LNCaP clone FGC (cell line): ENCODE results near the gene SLC19A1.

Source experiments
- DNase-seq: peaks from one replicate; pipeline ENCODE4 v3.0.0-alpha.2; 2011; ENCODE audit warnings: low read depth
- H3K4me3 ChIP-seq: 2 replicates; pipeline ENCODE4 v1.5.1; 2011; ENCODE audit warnings: mild to moderate bottlenecking, low read depth, low read length, control low read depth
- TF ChIP-seq, protein P1 (sequence below): IDR thresholded peaks from 2 replicates; pipeline ENCODE4 v1.5.1; 2012; ENCODE audit warnings: mild to moderate bottlenecking; ENCODE audit not compliant: control insufficient read depth, insufficient read depth; ENCODE audit errors: extremely low read depth

Gene SLC19A1

DNA sequence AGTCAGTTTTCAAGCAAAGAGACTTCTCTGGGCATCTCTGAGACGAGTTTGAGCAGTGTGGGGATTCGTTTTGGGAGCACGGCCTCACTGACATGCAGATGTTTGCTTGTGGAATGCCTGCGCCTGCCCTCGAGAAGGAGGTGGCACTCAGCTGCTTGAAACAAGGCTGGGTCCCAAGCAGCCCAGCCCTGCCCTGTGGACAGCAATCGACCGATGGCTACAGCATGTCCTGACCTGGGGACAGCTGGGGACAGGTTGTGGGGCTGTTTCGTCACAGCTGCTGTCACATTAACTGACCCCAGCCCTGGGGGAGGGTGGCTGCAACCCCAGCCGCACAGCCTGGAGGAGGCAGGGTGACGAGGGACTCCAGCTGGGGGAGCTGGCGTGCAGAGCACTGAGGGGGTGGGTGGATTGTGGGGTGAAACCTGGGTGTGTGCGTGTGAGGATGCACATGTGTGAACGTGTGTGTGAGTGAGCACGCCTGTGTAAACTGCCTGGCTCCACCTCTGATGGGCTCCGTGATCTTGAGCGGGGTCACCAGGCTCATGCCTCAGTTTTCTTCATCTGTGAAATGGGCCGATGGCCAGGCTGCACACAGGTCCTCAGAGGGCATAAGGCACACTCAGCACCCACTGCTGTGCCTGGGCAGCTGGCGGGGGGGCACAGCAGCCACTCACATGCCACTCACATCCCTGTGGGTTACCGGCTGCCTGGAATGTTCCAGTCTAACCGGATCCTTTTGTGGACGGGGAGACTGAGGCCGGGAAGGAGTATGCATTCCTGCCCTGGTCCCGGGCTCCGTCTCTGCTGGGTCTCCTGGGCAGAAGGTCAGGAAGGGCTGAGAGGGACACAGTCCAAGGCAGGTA is 87.9 kb downstream of the SLC19A1 start:
- TF ChIP-seq, protein P1, sequence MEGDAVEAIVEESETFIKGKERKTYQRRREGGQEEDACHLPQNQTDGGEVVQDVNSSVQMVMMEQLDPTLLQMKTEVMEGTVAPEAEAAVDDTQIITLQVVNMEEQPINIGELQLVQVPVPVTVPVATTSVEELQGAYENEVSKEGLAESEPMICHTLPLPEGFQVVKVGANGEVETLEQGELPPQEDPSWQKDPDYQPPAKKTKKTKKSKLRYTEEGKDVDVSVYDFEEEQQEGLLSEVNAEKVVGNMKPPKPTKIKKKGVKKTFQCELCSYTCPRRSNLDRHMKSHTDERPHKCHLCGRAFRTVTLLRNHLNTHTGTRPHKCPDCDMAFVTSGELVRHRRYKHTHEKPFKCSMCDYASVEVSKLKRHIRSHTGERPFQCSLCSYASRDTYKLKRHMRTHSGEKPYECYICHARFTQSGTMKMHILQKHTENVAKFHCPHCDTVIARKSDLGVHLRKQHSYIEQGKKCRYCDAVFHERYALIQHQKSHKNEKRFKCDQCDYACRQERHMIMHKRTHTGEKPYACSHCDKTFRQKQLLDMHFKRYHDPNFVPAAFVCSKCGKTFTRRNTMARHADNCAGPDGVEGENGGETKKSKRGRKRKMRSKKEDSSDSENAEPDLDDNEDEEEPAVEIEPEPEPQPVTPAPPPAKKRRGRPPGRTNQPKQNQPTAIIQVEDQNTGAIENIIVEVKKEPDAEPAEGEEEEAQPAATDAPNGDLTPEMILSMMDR = no peak
- no peak overlapping the region for H3K4me3 ChIP-seq
- no peak for DNase-seq

DNA sequence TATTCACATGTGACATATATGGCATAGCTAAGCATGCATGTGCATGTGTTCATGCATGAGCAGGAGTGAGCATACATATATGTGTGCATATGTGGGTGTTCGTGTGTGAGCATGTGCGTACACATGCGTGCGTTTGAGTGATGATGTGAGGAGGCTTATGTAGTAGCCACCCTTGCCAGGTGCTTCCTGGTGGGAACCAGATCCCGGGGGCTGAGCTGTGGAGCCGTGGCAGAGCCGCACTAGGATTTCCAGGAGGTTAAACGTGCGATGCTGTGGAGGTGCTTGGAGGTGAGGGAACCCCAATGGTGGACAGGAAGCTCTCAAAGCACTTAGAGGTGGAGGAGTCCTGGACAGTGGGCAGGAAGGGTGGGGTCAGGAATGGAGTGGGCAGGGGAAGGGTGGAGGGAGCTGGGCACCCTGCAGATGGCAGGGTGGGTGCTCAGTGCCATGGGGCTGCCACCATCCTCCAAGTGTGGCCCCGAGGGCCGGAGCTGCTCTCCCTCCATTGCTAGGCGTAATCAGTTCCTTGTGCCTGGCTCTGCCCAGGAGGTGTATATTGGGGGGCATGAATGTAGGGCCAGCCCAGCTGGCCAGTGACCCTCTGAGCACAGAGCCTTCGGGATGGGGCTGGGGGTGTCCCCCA is 88.8 kb downstream of the SLC19A1 start:
- TF ChIP-seq, protein P1 = no peak
- H3K4me3 ChIP-seq = no peak overlapping the region
- no peak for DNase-seq

DNA sequence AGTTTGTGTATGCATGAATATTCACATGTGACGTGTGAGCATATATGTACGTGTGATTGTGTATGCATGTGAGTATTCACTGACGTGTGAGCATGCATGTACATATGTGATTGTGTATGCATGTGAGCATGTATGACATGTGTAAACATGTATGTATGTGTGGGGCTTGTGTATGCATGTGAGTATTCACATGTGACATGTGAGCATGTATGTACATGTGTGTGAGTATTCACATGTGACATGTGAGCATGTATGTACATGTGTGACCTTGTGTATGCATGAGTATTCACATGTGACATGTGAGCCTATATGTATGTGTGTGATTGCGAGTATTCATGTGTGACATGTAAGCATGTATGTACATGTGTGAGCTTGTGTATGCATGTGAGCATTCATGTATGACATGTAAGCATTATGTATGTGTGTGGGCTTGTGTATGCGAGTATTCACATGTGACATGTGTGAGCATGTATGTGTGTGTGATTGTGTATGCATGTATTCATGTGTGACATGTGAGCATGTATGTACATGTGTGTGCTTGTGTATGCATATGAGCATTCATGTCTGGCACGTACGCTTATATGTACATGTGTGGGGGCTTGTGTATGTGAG is 89.4 kb downstream of the SLC19A1 start:
- no peak for DNase-seq
- TF ChIP-seq, protein P1 = no peak
- no peak overlapping the region for H3K4me3 ChIP-seq

DNA sequence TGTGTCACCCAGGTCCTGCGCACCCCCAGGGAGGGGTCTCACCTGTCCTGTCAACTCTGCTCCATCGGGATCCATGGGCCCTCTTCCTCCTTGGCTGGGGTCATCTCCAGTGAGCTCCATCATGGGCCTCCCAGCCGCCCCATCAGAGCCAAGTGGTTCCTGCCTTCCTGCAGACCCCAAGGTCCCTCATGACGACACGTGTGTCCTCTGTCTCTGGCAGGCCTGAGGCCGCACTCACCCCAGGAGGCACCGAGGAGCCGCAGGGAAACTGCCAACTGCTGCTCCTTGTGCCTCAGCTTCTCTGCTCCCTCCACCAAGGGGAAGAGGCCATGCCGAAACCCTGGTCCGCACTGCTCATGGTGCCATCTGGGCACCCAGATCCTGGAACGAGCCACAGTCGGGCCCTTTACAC is 90.5 kb downstream of the SLC19A1 start:
- no peak for DNase-seq
- TF ChIP-seq, protein P1 = no peak
- H3K4me3 ChIP-seq = no peak overlapping the region

DNA sequence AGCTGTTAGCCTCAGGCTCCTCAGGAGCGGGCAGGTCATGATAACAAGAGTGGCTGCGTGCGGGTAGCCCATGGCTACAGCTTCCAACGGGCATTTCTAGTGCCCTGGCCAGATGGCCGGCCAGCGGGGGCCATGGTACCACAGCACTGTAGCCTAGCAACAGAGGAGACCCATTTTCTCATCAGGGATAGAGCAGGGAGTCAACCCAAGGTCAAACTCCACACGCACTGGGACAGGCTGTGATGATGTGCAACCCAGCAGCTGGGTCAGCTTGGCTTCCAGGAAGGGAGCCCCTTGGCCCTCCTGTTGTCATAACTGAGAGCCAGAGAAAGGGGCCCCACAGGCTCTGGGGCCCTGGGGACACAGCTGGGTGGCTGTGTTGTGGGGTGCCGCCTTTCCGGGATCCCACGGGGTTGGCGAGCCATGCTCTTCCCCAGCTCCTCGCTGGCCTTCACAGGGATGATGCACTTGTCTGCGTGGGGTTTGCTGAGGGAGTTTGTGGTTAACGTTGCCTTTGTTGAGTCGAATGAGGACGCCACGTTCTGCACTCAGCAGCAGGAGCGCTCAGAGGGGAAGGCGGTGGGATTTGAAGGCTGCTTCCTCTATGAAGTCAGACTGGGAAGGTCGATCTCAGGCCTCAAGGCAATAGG is 91.0 kb downstream of the SLC19A1 start:
- H3K4me3 ChIP-seq = no peak overlapping the region
- TF ChIP-seq, protein P1 = no peak
- no peak for DNase-seq

DNA sequence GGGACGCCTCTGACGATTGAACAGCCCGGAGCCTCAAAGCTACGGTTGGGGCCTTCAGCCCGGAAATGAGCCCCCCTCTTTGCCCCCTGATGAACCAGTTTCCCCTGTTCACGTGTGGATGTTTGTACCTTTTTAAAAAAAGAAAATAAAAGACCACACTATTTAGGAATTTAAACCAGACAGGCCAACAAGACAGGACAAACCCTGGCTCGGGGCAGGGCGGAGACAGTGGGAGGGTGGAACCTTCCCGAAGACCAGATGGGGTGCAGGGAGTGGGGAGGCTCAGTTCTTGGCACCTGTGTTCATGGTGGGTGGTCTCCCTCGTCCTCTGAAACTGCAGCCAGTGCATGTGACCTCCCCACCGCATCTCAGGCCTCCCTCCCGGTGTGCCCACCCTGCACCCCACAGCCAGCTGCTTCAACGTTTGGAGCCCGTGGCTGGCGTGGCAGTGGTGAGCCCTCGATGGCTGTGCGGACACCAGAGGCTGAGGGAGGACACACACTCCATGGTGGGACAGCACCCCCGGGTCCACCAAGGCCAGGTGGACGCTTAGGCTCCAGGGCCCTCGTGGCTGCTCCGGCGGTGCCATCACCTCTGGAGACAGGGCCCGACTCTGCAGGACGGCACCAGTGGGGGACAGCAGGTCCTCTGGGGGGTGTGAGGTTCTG is 91.7 kb downstream of the SLC19A1 start:
- TF ChIP-seq, protein P1 = no peak
- no peak overlapping the region for H3K4me3 ChIP-seq
- DNase-seq = no peak
